CD14-positive monocyte (primary cell): ENCODE data around the gene ZFYVE21. TPM values are rescaled to one million over a fixed set of nuclear protein-coding genes. Genes with fewer than 3 reads are reported as not detected.
"Not testable (repeated sequence)": the region's sequence is repeated elsewhere in the genome, so short reads cannot be mapped to it uniquely, and the experiment has no call there.

ENCODE experiments used
- DNase-seq, 3 donors: peaks; one replicate each; pipeline ENCODE4 v3.0.0-alpha.2; 2011 to 2022
- H2AFZ ChIP-seq: 2 replicates; pipeline ENCODE4 v1.6.0; 2012; ENCODE audit warnings: mild to moderate bottlenecking, low read depth, low read length, inconsistent platforms; ENCODE audit not compliant: insufficient read depth, poor library complexity, severe bottlenecking
- H3K27ac ChIP-seq, 2 donors: 1 replicate in 1 of 2; 2 replicates in 1 of 2; pipeline ENCODE4 v1.5.1; 2012 to 2013; ENCODE audit warnings: low read length in 2 of 2, control low read depth in 1 of 2, inconsistent platforms in 1 of 2, low read depth in 1 of 2, mild to moderate bottlenecking in 1 of 2
- H3K27me3 ChIP-seq, 2 donors: one replicate each; pipeline versions ENCODE4 v1.6.0 to v1.6.1; 2011 to 2013; ENCODE audit warnings: low read length in 2 of 2; ENCODE audit not compliant: control insufficient read depth in 2 of 2, insufficient read depth in 2 of 2
- H3K36me3 ChIP-seq, 2 donors: replicated peaks in 1 of 2; 1 replicate in 1 of 2; 2 replicates in 1 of 2; pipeline versions ENCODE4 v1.5.1 to v1.6.1; 2012 to 2013; ENCODE audit warnings: low read length in 2 of 2, control low read depth in 1 of 2, inconsistent platforms in 1 of 2, mild to moderate bottlenecking in 1 of 2; ENCODE audit not compliant: insufficient read depth in 2 of 2, control insufficient read depth in 1 of 2
- H3K4me1 ChIP-seq, 2 donors: 1 replicate in 1 of 2; 2 replicates in 1 of 2; pipeline versions ENCODE4 v1.5.1 to v1.6.1; 2012 to 2013; ENCODE audit warnings: low read length in 2 of 2, control low read depth in 1 of 2, inconsistent platforms in 1 of 2, mild to moderate bottlenecking in 1 of 2, moderate library complexity in 1 of 2; ENCODE audit not compliant: insufficient read depth in 2 of 2, control insufficient read depth in 1 of 2
- H3K4me2 ChIP-seq: replicated peaks from 2 replicates; pipeline ENCODE3; 2012; ENCODE audit warnings: low read length, moderate library complexity, mild to moderate bottlenecking; ENCODE audit not compliant: poor library complexity, severe bottlenecking; ENCODE audit errors: extremely low read depth
- H3K4me3 ChIP-seq, 3 experiments: fragments of 200-600 bp in 1 of 3; sonication (generic) in 1 of 3; replicated peaks in 1 of 3; 1 replicate in 2 of 3; 2 replicates in 1 of 3; pipeline ENCODE4 v1.5.1; 2011 to 2013; ENCODE audit warnings: low read length in 3 of 3, mild to moderate bottlenecking in 3 of 3, control low read depth in 2 of 3, low read depth in 2 of 3, inconsistent platforms in 1 of 3, moderate library complexity in 1 of 3
- H3K79me2 ChIP-seq: 2 replicates; pipeline ENCODE4 v1.6.0; 2012; ENCODE audit warnings: mild to moderate bottlenecking, control low read depth, inconsistent platforms, low read length, moderate library complexity; ENCODE audit not compliant: insufficient read depth
- H3K9ac ChIP-seq: 2 replicates; pipeline ENCODE4 v1.6.0; 2017; ENCODE audit warnings: low read length, mild to moderate bottlenecking; ENCODE audit not compliant: insufficient read depth, poor library complexity, severe bottlenecking
- H3K9me3 ChIP-seq, 2 donors: replicated peaks in 1 of 2; 1 replicate in 1 of 2; 2 replicates in 1 of 2; pipeline versions ENCODE4 v1.5.1 to v1.6.1; 2012 to 2013; ENCODE audit warnings: low read length in 2 of 2, control low read depth in 1 of 2; ENCODE audit not compliant: control insufficient read depth in 1 of 2, insufficient read depth in 1 of 2
- H4K20me1 ChIP-seq: 2 replicates; pipeline ENCODE4 v1.6.0; 2012; ENCODE audit warnings: mild to moderate bottlenecking, low read length, control low read depth, moderate library complexity; ENCODE audit not compliant: insufficient read depth
- H3K27ac Mint-ChIP-seq, 7 donors: one replicate each; pipeline ENCODE4 v1.8.0; 2020; ENCODE audit warnings: mild to moderate bottlenecking in 7 of 7, mixed read lengths in 7 of 7, moderate library complexity in 6 of 7, inconsistent platforms in 2 of 7
- H3K27me3 Mint-ChIP-seq, 3 donors: one replicate each; pipeline ENCODE4 v1.8.0; 2021 to 2022; ENCODE audit warnings: low read depth in 3 of 3, mild to moderate bottlenecking in 3 of 3, mixed read lengths in 3 of 3, moderate library complexity in 3 of 3, inconsistent platforms in 1 of 3
- H3K36me3 Mint-ChIP-seq, 2 donors: one replicate each; pipeline ENCODE4 v1.8.0; 2020; ENCODE audit warnings: mixed read lengths in 2 of 2, inconsistent platforms in 1 of 2, mild to moderate bottlenecking in 1 of 2
- H3K4me1 Mint-ChIP-seq: one replicate; pipeline ENCODE4 v1.8.0; 2020; ENCODE audit warnings: mild to moderate bottlenecking, mixed read lengths
- H3K4me3 Mint-ChIP-seq, 2 donors: one replicate each; pipeline ENCODE4 v1.8.0; 2020; ENCODE audit warnings: mild to moderate bottlenecking in 2 of 2, mixed read lengths in 2 of 2, moderate library complexity in 1 of 2
- H3K9me3 Mint-ChIP-seq, 7 donors: one replicate each; pipeline ENCODE4 v1.8.0; 2020 to 2022; ENCODE audit warnings: mixed read lengths in 7 of 7, mild to moderate bottlenecking in 6 of 7, moderate library complexity in 6 of 7, inconsistent platforms in 2 of 7
- WGBS: methylation state at CpG from one replicate; pipeline ENCODE4 v1.1.5; 2013; ENCODE audit warnings: missing lambda C conversion rate; ENCODE audit not compliant: insufficient coverage; 5-methylcytosine and 5-hydroxymethylcytosine counted together
- intact Hi-C, 2 donors: fragments of 100-400 bp; cut with micrococcal nuclease; formaldehyde crosslinking; loops; one replicate each; pipeline versions ENCODE4 v1.15.0 to v1.15.1; 2023
- polyA plus RNA-seq, 3 donors: library from polyadenylated mRNA; depleted of rRNA in 1 of 3; unstranded in 2 of 3; stranded (reverse) in 1 of 3; fragments of 300-500 nt in 2 of 3; fragments of >200 nt in 1 of 3; fragmentation: Illumina TruSeq in 2 of 3; gene quantifications; 1 replicate in 2 of 3; 2 replicates in 1 of 3; pipeline ENCODE4 v1.2.3, GENCODE V29; 2012 to 2021
- TF ChIP-seq, protein P1 (sequence below): fragments of 200-600 bp; IDR thresholded peaks from one replicate; pipeline ENCODE4 v1.8.0; 2022; ENCODE audit warnings: antibody characterized with exemption, mild to moderate bottlenecking

ZFYVE21 gene
- polyA plus RNA-seq, 3 donors: 22.1 to 36.5 (median 33.1) TPM

GRCh38 chr14:103773521-103773920, 57.9 kb downstream of the ZFYVE21 start:
- Mint-ChIP-seq H3K27ac (no peak overlapping the region), H3K36me3 (no peaks in the 10 kb centered on the region), H3K4me3 (no peak overlapping the region), H3K9me3 (peaks cover 0 to 12% (median 8%) of the 10 kb centered on the region in 7 donors), H3K4me1 (no peaks in the 10 kb centered on the region), H3K27me3 (peaks cover 0 to 9% (median 2%) of the 10 kb centered on the region in 3 donors)
- Histone ChIP-seq H3K9ac (no peak overlapping the region), H3K4me1 (no peaks in the 10 kb centered on the region), H2AFZ (no peak overlapping the region), H3K27me3 (no peaks in the 10 kb centered on the region), H3K36me3 (no peaks in the 10 kb centered on the region), H4K20me1 (no peaks in the 10 kb centered on the region), H3K9me3 (peaks cover 0 to 4% of the 10 kb centered on the region in 2 donors), H3K79me2 (no peaks in the 10 kb centered on the region), H3K4me2 (no peak overlapping the region), H3K4me3 (no peak overlapping the region), H3K27ac (no peak overlapping the region)
- WGBS: no CpG with 5 or more reads among the region's 2 CpGs
- intact Hi-C loops: no loop called here
- DNase-seq: no peak
- TF ChIP-seq, protein P1, sequence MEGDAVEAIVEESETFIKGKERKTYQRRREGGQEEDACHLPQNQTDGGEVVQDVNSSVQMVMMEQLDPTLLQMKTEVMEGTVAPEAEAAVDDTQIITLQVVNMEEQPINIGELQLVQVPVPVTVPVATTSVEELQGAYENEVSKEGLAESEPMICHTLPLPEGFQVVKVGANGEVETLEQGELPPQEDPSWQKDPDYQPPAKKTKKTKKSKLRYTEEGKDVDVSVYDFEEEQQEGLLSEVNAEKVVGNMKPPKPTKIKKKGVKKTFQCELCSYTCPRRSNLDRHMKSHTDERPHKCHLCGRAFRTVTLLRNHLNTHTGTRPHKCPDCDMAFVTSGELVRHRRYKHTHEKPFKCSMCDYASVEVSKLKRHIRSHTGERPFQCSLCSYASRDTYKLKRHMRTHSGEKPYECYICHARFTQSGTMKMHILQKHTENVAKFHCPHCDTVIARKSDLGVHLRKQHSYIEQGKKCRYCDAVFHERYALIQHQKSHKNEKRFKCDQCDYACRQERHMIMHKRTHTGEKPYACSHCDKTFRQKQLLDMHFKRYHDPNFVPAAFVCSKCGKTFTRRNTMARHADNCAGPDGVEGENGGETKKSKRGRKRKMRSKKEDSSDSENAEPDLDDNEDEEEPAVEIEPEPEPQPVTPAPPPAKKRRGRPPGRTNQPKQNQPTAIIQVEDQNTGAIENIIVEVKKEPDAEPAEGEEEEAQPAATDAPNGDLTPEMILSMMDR: no peak

GRCh38 chr14:103775506-103775905, 59.9 kb downstream of the ZFYVE21 start:
- TF ChIP-seq, protein P1: no peak
- Mint-ChIP-seq H3K4me3 (no peak overlapping the region), H3K36me3 (no peaks in the 10 kb centered on the region), H3K9me3 (peaks cover 2 to 12% (median 8%) of the 10 kb centered on the region in 7 donors), H3K27me3 (peaks cover 0 to 10% (median 8%) of the 10 kb centered on the region in 3 donors), H3K27ac (no peak overlapping the region), H3K4me1 (no peaks in the 10 kb centered on the region)
- DNase-seq: no peak
- H3K27me3 ChIP-seq: no peaks in the 10 kb centered on the region
- H3K27ac ChIP-seq: no peak overlapping the region
- H3K4me2 ChIP-seq: no peak overlapping the region
- peaks cover 0 to 4% of the 10 kb centered on the region in 2 donors for H3K9me3 ChIP-seq
- H2AFZ ChIP-seq: no peak overlapping the region
- WGBS: 100% methylated on average over 4 of the region's 7 CpGs
- intact Hi-C loops: no loop called here
- no peaks in the 10 kb centered on the region for H4K20me1 ChIP-seq
- H3K4me3 ChIP-seq: no peak overlapping the region
- no peaks in the 10 kb centered on the region for H3K79me2 ChIP-seq
- H3K9ac ChIP-seq: no peak overlapping the region
- no peaks in the 10 kb centered on the region for H3K36me3 ChIP-seq
- no peaks in the 10 kb centered on the region for H3K4me1 ChIP-seq

DNA sequence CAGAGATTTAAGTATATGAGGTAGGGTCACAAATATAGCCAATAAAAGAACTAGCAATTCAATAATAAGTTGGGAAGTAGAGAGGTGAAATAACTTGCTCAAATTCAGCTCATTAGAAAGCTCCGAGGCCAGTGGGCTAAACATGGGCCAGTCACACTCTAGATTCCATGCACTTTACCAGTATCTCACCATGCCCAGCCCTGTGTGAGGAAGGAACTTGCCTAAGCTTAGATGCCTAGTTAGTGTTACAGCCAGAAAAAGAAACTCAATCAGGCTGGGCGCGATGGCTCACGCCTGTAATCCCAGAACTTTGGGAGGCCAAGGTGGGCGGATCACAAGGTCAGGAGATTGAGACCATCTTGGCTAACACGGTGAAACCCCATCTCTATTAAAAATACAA, 60.7 kb downstream of the ZFYVE21 start:
- intact Hi-C loops, H3K4me3 Mint-ChIP-seq, H3K9ac ChIP-seq, H3K4me3 ChIP-seq, H3K27ac ChIP-seq, H3K4me1 Mint-ChIP-seq, H3K36me3 ChIP-seq, H2AFZ ChIP-seq, H3K4me1 ChIP-seq, H3K79me2 ChIP-seq, H4K20me1 ChIP-seq, H3K36me3 Mint-ChIP-seq, H3K4me2 ChIP-seq, DNase-seq, H3K9me3 ChIP-seq, H3K27ac Mint-ChIP-seq, H3K27me3 ChIP-seq: not testable (repeated sequence)
- WGBS: 100% methylated on average over 4 of the region's 6 CpGs
- peaks cover 2 to 12% (median 8%) of the 10 kb centered on the region in 7 donors for H3K9me3 Mint-ChIP-seq
- peaks cover 2 to 10% (median 8%) of the 10 kb centered on the region in 3 donors for H3K27me3 Mint-ChIP-seq
